ENCODE data around the gene STRN4. TPM values are rescaled to one million over a fixed set of nuclear protein-coding genes. Genes with fewer than 3 reads are reported as not detected.

STRN4 gene
- total RNA-seq, 1 experiment from 2014 or later, result 107 TPM

DNA sequence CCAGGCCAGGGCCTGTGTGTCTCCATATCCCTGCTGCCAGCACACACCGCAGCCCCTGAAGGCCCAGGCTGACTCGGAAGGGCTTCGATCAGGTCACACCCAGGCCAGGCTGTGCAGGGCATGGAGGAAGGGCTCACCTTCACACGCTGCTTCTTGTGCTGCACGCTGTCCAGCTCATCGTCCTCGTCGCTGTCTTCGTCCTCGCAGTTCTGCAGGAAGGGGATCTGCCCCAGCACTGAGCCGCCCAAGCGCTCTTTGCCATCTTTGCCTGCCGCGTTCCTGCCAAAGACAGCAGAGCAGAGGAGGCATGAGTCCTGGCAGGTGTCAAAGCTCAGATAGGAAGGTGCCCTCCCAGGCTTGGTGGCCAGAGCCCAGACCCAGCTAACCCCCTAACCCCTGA is 15.7 kb downstream of the STRN4 start (continued):
- TF ChIP-seq, protein P1, sequence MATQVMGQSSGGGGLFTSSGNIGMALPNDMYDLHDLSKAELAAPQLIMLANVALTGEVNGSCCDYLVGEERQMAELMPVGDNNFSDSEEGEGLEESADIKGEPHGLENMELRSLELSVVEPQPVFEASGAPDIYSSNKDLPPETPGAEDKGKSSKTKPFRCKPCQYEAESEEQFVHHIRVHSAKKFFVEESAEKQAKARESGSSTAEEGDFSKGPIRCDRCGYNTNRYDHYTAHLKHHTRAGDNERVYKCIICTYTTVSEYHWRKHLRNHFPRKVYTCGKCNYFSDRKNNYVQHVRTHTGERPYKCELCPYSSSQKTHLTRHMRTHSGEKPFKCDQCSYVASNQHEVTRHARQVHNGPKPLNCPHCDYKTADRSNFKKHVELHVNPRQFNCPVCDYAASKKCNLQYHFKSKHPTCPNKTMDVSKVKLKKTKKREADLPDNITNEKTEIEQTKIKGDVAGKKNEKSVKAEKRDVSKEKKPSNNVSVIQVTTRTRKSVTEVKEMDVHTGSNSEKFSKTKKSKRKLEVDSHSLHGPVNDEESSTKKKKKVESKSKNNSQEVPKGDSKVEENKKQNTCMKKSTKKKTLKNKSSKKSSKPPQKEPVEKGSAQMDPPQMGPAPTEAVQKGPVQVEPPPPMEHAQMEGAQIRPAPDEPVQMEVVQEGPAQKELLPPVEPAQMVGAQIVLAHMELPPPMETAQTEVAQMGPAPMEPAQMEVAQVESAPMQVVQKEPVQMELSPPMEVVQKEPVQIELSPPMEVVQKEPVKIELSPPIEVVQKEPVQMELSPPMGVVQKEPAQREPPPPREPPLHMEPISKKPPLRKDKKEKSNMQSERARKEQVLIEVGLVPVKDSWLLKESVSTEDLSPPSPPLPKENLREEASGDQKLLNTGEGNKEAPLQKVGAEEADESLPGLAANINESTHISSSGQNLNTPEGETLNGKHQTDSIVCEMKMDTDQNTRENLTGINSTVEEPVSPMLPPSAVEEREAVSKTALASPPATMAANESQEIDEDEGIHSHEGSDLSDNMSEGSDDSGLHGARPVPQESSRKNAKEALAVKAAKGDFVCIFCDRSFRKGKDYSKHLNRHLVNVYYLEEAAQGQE (IDR thresholded peaks at IDR 0.05; ENCODE audit: low read depth), result no peak

DNA sequence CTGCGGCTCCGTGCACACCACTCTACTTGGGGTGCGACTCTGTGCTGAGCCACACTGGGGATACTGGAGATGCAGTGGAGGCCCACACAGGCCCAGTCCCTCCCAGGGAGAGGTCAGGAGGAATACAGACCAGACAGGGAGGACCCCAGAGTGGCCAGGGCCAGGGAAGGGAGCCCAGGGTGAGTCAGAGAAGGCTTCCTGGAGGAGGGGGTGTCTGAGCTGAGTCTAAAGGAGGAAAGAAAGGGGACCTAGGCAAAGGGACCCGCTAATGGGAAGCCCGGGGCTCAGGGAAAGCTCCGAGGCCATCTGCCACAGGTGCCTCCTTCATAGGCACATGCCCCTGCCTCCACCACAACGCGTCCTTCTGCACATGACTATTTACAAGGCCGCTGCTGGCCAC is 16.1 kb downstream of the STRN4 start:
- Histone ChIP-seq H3K79me2 (ENCODE audit: insufficient read depth, low read length) (peaks cover 84% of the 10 kb centered on the region), H3K9me3 (ENCODE audit: control insufficient read depth in 1 of 2, insufficient read depth in 1 of 2, low read depth in 1 of 2, low read length in 2 of 2) (no peaks in the 10 kb centered on the region), H3K4me3 (replicated peaks in 1 of 2; ENCODE audit: low read depth in 1 of 2, low read length in 2 of 2) (no peak overlapping the region), H3K27ac (ENCODE audit: low read depth, low read length) (no peak overlapping the region), H3K27me3 (ENCODE audit: insufficient read depth, low read length) (no peaks in the 10 kb centered on the region), H2AFZ (ENCODE audit: low read depth, low read length, poor library complexity, severe bottlenecking) (no peak overlapping the region), H4K20me1 (ENCODE audit: insufficient read depth) (peaks cover 9% of the 10 kb centered on the region; the same call in 1 of the 2 replicates), H3K9me2 (ENCODE audit: insufficient read depth) (no peaks in the 10 kb centered on the region), H3K4me2 (ENCODE audit: low read length) (no peak overlapping the region), H3K4me1 (ENCODE audit: control insufficient read depth in 1 of 2, insufficient read depth in 2 of 2, low read length in 2 of 2) (peaks cover 0 to 16% of the 10 kb centered on the region in 2 experiments; a peak in 2 of 4 replicates), H3K9ac (ENCODE audit: low read length) (no peak overlapping the region), H3K36me3 (ENCODE audit: control insufficient read depth in 1 of 2, insufficient read depth in 2 of 2, low read length in 2 of 2) (peaks cover 54 to 62% of the 10 kb centered on the region in 2 experiments)
- DNase-seq (ENCODE audit: low read depth, low spot score) (no peak), ATAC-seq (no peak)
- ChIA-PET CTCF (interaction anchor here (1.0 to 1.2 kb wide), 2 partner anchors 12 to 16 kb away, joined by 3 to 4 read pairs; no protein-coding TSS in a partner anchor), RAD21 (ENCODE audit: low non-redundant PET in 1 of 2, low total read pairs in 2 of 2, uncharacterized antibody in 2 of 2, unreplicated experiment in 2 of 2) (no interaction called here), POLR2A (no interaction called here)
- intact Hi-C loops (cut with micrococcal nuclease), result no loop called here
- TF ChIP-seq FOSL1 (IDR thresholded peaks at IDR 0.05; ENCODE audit: low read depth) (no peak), SIN3A (IDR thresholded peaks at IDR 0.05; ENCODE audit: low read depth) (no peak), ELF1 (IDR thresholded peaks at IDR 0.05; ENCODE audit: borderline replicate concordance, low read depth) (no peak), ZNF274 (IDR thresholded peaks at IDR 0.05; ENCODE audit: low read depth, low read length) (no peak), POLR2AphosphoS5 (IDR thresholded peaks at IDR 0.05; ENCODE audit: low read depth, low read length) (no peak), SRF (IDR thresholded peaks at IDR 0.05; ENCODE audit: low read depth) (no peak), EZH2 (IDR thresholded peaks at IDR 0.05) (no peak), SP1 (IDR thresholded peaks at IDR 0.05; ENCODE audit: low read depth) (no peak), EGR1 (IDR thresholded peaks at IDR 0.05; ENCODE audit: low read depth) (no peak), CBX3 (IDR thresholded peaks at IDR 0.05; ENCODE audit: low read depth) (no peak), YY1 (IDR thresholded peaks at IDR 0.05; ENCODE audit: extremely low read depth, insufficient replicate concordance, low read depth, low read length) (no peak), POLR2A (IDR thresholded peaks at IDR 0.05; ENCODE audit: borderline replicate concordance, extremely low read depth, insufficient read depth, insufficient read length) (no peak)
- TF ChIP-seq, protein P1 (IDR thresholded peaks at IDR 0.05; ENCODE audit: low read depth), result no peak
- TF ChIP-seq, protein P2, sequence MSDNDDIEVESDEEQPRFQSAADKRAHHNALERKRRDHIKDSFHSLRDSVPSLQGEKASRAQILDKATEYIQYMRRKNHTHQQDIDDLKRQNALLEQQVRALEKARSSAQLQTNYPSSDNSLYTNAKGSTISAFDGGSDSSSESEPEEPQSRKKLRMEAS (IDR thresholded peaks at IDR 0.05), result no peak
- TF ChIP-seq, protein P3, sequence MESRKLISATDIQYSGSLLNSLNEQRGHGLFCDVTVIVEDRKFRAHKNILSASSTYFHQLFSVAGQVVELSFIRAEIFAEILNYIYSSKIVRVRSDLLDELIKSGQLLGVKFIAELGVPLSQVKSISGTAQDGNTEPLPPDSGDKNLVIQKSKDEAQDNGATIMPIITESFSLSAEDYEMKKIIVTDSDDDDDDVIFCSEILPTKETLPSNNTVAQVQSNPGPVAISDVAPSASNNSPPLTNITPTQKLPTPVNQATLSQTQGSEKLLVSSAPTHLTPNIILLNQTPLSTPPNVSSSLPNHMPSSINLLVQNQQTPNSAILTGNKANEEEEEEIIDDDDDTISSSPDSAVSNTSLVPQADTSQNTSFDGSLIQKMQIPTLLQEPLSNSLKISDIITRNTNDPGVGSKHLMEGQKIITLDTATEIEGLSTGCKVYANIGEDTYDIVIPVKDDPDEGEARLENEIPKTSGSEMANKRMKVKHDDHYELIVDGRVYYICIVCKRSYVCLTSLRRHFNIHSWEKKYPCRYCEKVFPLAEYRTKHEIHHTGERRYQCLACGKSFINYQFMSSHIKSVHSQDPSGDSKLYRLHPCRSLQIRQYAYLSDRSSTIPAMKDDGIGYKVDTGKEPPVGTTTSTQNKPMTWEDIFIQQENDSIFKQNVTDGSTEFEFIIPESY (IDR thresholded peaks at IDR 0.05; ENCODE audit: extremely low read depth, insufficient replicate concordance, low read length), result no peak
- TF ChIP-seq, protein P4, sequence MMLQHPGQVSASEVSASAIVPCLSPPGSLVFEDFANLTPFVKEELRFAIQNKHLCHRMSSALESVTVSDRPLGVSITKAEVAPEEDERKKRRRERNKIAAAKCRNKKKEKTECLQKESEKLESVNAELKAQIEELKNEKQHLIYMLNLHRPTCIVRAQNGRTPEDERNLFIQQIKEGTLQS (IDR thresholded peaks at IDR 0.05), result no peak
- BruUV-seq (replicated peaks), result no TSS peak
